GM18519 (cell line): ENCODE measurements around the gene PELI1.
A peak's percentile ranks its signal among the peaks of the same experiment; 100 is the strongest.
"Not testable (repeated sequence)": the region's sequence is repeated elsewhere in the genome, so short reads cannot be mapped to it uniquely, and the experiment has no call there.

Experiments
- ATAC-seq: cut with Tn5 transposase; IDR thresholded peaks from one replicate; pipeline ENCODE4 v1.9.1; 2021; ENCODE audit warnings: mild to moderate bottlenecking, moderate library complexity; ENCODE audit not compliant: unreplicated experiment, low FRiP score

Gene PELI1

GRCh38 chr2:64126601-64127000 is 17.6 kb downstream of the PELI1 start:
- no peak for ATAC-seq

GRCh38 chr2:64124571-64124970 is 19.6 kb downstream of the PELI1 start:
- ATAC-seq = no peak

- ATAC-seq = no peak
Measured at GRCh38 chr2:64124168-64124567, 20.1 kb downstream of the PELI1 start.

- no peak for ATAC-seq
Measured at GRCh38 chr2:64123740-64124139, 20.5 kb downstream of the PELI1 start.

GRCh38 chr2:64122358-64122757 is 21.9 kb downstream of the PELI1 start:
- ATAC-seq = no peak

- ATAC-seq = no peak
Measured at GRCh38 chr2:64120928-64121327, 23.3 kb downstream of the PELI1 start.

- ATAC-seq = no peak
Measured at GRCh38 chr2:64120008-64120407, 24.2 kb downstream of the PELI1 start.

GRCh38 chr2:64119369-64119768 is 24.9 kb downstream of the PELI1 start:
- no peak for ATAC-seq

GRCh38 chr2:64115808-64116598 is 28.2 kb downstream of the PELI1 start:
- no peak for ATAC-seq

- no peak for ATAC-seq
Measured at GRCh38 chr2:64114912-64115277, 29.3 kb downstream of the PELI1 start.

- ATAC-seq = peak; percentile 49
Measured at GRCh38 chr2:64114063-64114911, 29.9 kb downstream of the PELI1 start.

GRCh38 chr2:64112016-64112415 is 32.2 kb downstream of the PELI1 start:
- no peak for ATAC-seq

- no peak for ATAC-seq
Measured at GRCh38 chr2:64111426-64111825, 32.8 kb downstream of the PELI1 start.

GRCh38 chr2:64108666-64109241 is 35.5 kb downstream of the PELI1 start:
- no peak for ATAC-seq

GRCh38 chr2:64106481-64106880 is 37.7 kb downstream of the PELI1 start:
- ATAC-seq = no peak

GRCh38 chr2:64105670-64106461 is 38.4 kb downstream of the PELI1 start:
- no peak for ATAC-seq

GRCh38 chr2:64104933-64105332 is 39.3 kb downstream of the PELI1 start:
- no peak for ATAC-seq

- not testable (repeated sequence) for ATAC-seq
Measured at GRCh38 chr2:64102736-64103135, 41.5 kb downstream of the PELI1 start.

- peak; percentile 47 for ATAC-seq
Measured at GRCh38 chr2:64101141-64101591, 43.1 kb downstream of the PELI1 start.

GRCh38 chr2:64100584-64100983 is 43.6 kb downstream of the PELI1 start:
- ATAC-seq = not testable (repeated sequence)
